Mammary epithelial cell (primary cell): Measurements from ENCODE around the gene ARHGAP26.

Source experiments
- EZH2 ChIP-seq: IDR thresholded peaks from 2 replicates; pipeline ENCODE4 v1.6.1; 2012; ENCODE audit warnings: low read length, inconsistent platforms, borderline replicate concordance
- TF ChIP-seq, protein P1 (sequence below), 2 donors: IDR thresholded peaks in 1 of 2; conservative IDR thresholded peaks in 1 of 2; 2 replicates each; pipeline ENCODE4 v1.5.1; 2011 to 2012; ENCODE audit warnings: inconsistent platforms in 2 of 2, low read length in 2 of 2, mild to moderate bottlenecking in 2 of 2, control low read depth in 1 of 2, low read depth in 1 of 2; ENCODE audit not compliant: insufficient read depth in 1 of 2; ENCODE audit errors: extremely low read depth in 1 of 2

DNA sequence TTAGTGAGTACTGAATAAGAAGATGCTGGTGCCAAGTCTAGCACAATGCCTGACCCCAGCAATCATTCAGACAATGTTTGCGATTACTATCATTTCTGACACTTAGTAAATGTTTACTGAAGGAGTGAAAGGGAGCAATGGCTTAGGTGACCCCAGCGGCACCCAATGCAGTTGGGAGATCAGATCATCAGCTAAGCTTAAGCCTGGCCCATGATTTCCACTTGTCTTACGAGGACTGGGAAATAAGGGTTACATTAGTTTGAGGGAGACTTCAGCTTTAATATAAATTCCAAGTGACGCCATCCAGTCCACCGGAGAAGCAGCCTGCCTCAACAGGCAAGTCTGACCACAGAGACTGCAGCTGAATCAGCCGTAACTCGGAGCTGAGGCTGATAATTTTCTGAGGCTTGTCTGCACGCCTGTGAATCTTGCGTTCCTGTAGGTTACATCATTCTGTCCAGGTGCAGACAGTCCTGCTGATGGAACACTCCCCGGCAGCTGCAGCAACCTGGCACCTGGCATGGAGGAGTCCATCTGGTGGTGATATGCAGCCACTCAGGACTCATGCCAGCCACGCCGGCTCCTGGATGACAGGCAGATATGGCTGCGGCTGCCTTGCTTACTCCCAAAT lies 49.4 kb upstream of the ARHGAP26 start:
- TF ChIP-seq, protein P1, sequence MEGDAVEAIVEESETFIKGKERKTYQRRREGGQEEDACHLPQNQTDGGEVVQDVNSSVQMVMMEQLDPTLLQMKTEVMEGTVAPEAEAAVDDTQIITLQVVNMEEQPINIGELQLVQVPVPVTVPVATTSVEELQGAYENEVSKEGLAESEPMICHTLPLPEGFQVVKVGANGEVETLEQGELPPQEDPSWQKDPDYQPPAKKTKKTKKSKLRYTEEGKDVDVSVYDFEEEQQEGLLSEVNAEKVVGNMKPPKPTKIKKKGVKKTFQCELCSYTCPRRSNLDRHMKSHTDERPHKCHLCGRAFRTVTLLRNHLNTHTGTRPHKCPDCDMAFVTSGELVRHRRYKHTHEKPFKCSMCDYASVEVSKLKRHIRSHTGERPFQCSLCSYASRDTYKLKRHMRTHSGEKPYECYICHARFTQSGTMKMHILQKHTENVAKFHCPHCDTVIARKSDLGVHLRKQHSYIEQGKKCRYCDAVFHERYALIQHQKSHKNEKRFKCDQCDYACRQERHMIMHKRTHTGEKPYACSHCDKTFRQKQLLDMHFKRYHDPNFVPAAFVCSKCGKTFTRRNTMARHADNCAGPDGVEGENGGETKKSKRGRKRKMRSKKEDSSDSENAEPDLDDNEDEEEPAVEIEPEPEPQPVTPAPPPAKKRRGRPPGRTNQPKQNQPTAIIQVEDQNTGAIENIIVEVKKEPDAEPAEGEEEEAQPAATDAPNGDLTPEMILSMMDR (conservative IDR thresholded peaks at IDR 0.05 in 1 of 2, IDR thresholded peaks at IDR 0.05 in 1 of 2; ENCODE audit: extremely low read depth in 1 of 2, insufficient read depth in 1 of 2, low read depth in 1 of 2, low read length in 2 of 2) = peak; percentile 21 to 57
- no peak for TF ChIP-seq EZH2
